Upper lobe of right lung (tissue), 1 donor: Measurements from ENCODE around the gene CPED1. TPM values are rescaled to one million over a fixed set of nuclear protein-coding genes. Genes with fewer than 3 reads are reported as not detected.
"Not testable (repeated sequence)": the region's sequence is repeated elsewhere in the genome, so short reads cannot be mapped to it uniquely, and the experiment has no call there.

Experiments used
- ATAC-seq: fragments of 200-7000 bp; cut with Tn5 transposase; one replicate; pipeline ENCODE4 v1.9.1; 2020; ENCODE audit warnings: mild to moderate bottlenecking, moderate library complexity
- DNase-seq: peaks from one replicate; pipeline ENCODE4 v3.0.0-alpha.2; 2020
- H3K27ac ChIP-seq: fragments of 200-600 bp; one replicate; pipeline ENCODE4 v1.8.0; 2022
- H3K27me3 ChIP-seq: fragments of 200-600 bp; one replicate; pipeline ENCODE4 v1.8.0; 2022; ENCODE audit warnings: mild to moderate bottlenecking
- H3K36me3 ChIP-seq: fragments of 200-600 bp; one replicate; pipeline ENCODE4 v1.8.0; 2022
- H3K4me1 ChIP-seq: fragments of 200-600 bp; one replicate; pipeline ENCODE4 v1.8.0; 2022
- H3K4me3 ChIP-seq: fragments of 200-600 bp; one replicate; pipeline ENCODE4 v1.8.0; 2022; ENCODE audit warnings: mild to moderate bottlenecking
- H3K9me3 ChIP-seq: fragments of 200-600 bp; one replicate; pipeline ENCODE4 v1.8.0; 2022
- CTCF ChIP-seq: fragments of 200-600 bp; IDR thresholded peaks from one replicate; pipeline ENCODE4 v1.8.0; 2022; ENCODE audit warnings: antibody characterized with exemption
- intact Hi-C: fragments of 100-400 bp; cut with DNase I; formaldehyde crosslinking; loops from one replicate; pipeline ENCODE4 v1.11.0; 2022
- total RNA-seq: library from RNA; stranded (reverse); fragmentation: NEBNext Ultra II Directional; extraction: Animal tissue kit (Norgen Biotek cat#: 25700); gene quantifications from one replicate; pipeline ENCODE4 v1.2.1, GENCODE V29; 2021
- donor health status: DM: no; HTN: yes; CAD: no; lungs with severe emphysema.

Gene CPED1
- total RNA-seq, 1 donor from 2014 or later = 39.2 TPM

DNA sequence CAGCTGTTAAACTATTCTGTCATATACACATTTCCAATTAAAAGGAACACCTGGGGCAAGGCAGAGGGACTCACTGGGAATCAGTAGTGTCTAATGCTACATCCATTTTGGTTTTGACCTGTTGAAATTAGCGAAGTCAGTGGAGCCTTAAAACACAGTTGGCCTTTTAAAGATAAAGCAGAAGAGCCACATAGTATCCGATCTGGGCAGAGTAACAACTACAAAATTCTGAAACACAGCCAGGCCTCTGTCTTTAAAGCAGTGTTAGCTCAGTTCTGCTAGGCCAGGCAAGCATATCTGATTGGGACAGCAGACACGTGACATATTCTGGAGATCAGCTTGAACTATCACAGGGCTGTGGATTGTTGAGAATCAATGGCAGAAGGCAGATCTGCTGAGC lies 222.7 kb downstream of the CPED1 start:
- Histone ChIP-seq H3K4me1 (no peaks in the 10 kb centered on the region), H3K9me3 (no peaks in the 10 kb centered on the region), H3K4me3 (no peak overlapping the region), H3K27me3 (no peaks in the 10 kb centered on the region), H3K27ac (no peak overlapping the region), H3K36me3 (no peaks in the 10 kb centered on the region)
- ATAC-seq (no peak), DNase-seq (no peak)
- TF ChIP-seq CTCF = no peak
- intact Hi-C loops = no loop called here

- DNase-seq = no peak
- intact Hi-C loops = no loop called here
- no peak for TF ChIP-seq CTCF
- Histone ChIP-seq H3K9me3 (no peaks in the 10 kb centered on the region), H3K4me3 (no peak overlapping the region), H3K4me1 (no peaks in the 10 kb centered on the region), H3K27me3 (no peaks in the 10 kb centered on the region), H3K36me3 (no peaks in the 10 kb centered on the region), H3K27ac (no peak overlapping the region)
- no peak for ATAC-seq
Observed at GRCh38 chr7:121212036-121212435, 223.5 kb downstream of the CPED1 start.

GRCh38 chr7:121214657-121215056 lies 226.1 kb downstream of the CPED1 start:
- no peak for DNase-seq
- intact Hi-C loops = no loop called here
- Histone ChIP-seq H3K27ac (no peak overlapping the region), H3K4me3 (no peak overlapping the region), H3K36me3 (no peaks in the 10 kb centered on the region), H3K4me1 (no peaks in the 10 kb centered on the region), H3K27me3 (no peaks in the 10 kb centered on the region), H3K9me3 (no peaks in the 10 kb centered on the region)
- ATAC-seq = no peak
- TF ChIP-seq CTCF = no peak

- Histone ChIP-seq H3K4me3 (no peak overlapping the region), H3K9me3 (no peaks in the 10 kb centered on the region), H3K27ac (no peak overlapping the region), H3K27me3 (no peaks in the 10 kb centered on the region), H3K4me1 (no peaks in the 10 kb centered on the region), H3K36me3 (no peaks in the 10 kb centered on the region)
- no peak for ATAC-seq
- no peak for TF ChIP-seq CTCF
- intact Hi-C loops = no loop called here
- no peak for DNase-seq
Observed at GRCh38 chr7:121219026-121219425, 230.5 kb downstream of the CPED1 start.

DNA sequence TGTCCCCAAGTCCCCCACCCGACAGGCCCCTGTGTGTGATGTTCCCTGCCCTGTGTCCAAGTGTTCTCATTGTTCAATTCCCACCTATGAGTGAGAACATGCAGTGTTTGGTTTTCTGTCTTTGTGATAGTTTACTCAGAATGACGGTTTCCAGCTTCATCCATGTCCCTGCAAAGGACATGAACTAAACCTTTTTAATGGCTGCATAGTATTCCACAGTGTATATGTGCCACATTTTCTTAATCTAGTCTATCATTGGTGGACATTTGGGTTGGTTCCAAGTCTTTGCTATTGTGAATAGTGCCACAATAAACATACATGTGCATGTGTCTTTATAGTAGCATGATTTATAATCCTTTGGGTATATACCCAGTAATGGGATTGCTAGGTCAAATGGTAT lies 232.6 kb downstream of the CPED1 start:
- H3K36me3 ChIP-seq, H3K4me1 ChIP-seq, ATAC-seq, H3K4me3 ChIP-seq, H3K27me3 ChIP-seq, intact Hi-C loops, H3K9me3 ChIP-seq, H3K27ac ChIP-seq, DNase-seq: not testable (repeated sequence)

DNA sequence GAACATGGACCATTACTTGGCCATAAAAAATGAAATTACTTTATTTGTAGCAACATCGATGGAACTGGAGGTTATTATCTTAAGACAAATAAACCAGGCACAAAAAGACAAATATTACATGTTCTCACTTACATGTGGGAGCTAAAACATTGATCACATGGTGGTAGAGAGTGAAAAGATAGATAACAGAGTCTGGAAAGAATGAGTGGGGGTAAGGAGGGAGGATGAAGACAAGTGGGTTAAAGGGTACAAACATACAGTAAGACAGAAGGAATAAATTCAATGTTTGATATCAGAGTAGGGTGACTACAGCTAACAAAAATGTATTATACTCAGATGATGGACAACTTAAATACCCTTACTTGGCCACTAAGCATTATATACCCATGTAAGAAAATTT lies 240.3 kb downstream of the CPED1 start:
- H3K4me3 ChIP-seq = no peak overlapping the region
- TF ChIP-seq CTCF = no peak
- intact Hi-C loops = no loop called here
- ATAC-seq (no peak), DNase-seq (no peak)
- H3K9me3 ChIP-seq = no peaks in the 10 kb centered on the region
- no peaks in the 10 kb centered on the region for H3K4me1 ChIP-seq
- no peak overlapping the region for H3K27ac ChIP-seq
- no peaks in the 10 kb centered on the region for H3K36me3 ChIP-seq
- no peaks in the 10 kb centered on the region for H3K27me3 ChIP-seq
